HTERT RPE-1 (cell line): ENCODE results near the gene MBP.
"Not testable (repeated sequence)": the region's sequence is repeated elsewhere in the genome, so short reads cannot be mapped to it uniquely, and the experiment has no call there.

ENCODE experiments used
- in situ Hi-C: fragments of 300-500 bp; cut with MboI; formaldehyde crosslinking; loops from 4 replicates; pipeline ENCODE4 v1.14.3; 2020; ENCODE audit warnings: low sequenced_read_pairs

MBP gene

DNA sequence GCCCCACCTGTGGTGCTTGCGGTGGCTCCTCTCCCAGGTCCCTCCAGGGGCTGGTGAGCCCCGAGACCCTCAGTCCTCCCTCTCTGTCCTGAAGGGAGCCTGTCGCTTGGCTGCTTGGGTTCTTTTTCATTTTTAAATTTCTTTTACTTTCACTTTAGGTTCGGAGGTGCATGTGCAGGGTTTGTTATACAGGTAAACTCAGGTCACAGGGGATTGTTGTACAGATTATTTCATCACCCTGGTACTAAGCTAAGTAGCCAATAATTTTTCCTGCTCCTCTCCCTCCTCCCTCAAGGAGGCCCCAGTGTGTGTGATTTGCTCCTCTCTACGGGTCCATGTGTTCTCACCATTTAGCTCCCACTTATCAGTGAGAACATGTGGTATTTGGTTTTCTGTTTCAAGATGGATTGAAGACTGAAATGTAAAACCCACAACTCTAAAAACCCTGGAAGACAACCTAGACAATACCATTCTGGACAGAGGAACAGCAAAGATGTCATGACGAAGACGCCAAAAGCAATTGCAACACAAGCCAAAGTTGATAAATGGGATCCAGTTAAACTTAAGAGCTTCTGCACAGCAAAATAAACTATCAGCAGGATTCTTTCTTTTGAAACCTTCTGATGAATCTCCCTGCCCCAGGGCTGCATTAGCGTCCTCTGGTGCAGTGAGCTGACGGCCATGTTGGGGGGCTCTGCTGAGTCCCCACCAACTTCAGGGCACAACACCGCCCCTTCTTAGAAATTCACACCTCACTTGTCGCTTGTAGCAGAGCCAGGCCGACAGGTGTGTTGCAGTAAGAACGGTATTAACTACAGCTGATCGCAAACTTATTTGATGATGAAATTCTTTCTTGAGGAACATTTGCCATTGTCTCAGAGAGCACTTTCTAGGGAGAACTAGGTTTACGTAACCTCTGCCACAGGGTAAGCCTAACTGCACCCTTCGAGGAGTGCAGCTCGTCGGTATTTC, 174.9 kb downstream of the MBP start:
- in situ Hi-C loops: no loop called here

DNA sequence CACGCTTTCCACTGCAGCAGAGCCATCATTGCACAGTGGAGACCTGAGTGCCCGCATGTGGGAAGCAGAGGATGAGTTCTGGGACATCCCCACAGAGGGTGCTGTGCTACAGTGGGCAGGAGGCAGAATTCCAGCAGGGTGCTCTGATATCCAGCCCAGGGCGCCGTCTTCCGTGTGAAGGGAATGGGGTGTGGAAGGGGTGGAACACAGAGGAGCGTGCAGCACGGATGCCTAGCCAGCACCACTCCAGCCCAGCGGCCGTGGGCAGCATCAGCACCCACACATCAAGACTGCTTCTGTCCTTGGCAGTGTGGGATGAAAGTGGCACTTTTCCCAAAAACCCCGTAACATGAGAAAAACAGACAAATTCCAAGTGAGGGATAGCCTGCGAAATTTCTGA, 175.9 kb downstream of the MBP start:
- in situ Hi-C loops: no loop called here

DNA sequence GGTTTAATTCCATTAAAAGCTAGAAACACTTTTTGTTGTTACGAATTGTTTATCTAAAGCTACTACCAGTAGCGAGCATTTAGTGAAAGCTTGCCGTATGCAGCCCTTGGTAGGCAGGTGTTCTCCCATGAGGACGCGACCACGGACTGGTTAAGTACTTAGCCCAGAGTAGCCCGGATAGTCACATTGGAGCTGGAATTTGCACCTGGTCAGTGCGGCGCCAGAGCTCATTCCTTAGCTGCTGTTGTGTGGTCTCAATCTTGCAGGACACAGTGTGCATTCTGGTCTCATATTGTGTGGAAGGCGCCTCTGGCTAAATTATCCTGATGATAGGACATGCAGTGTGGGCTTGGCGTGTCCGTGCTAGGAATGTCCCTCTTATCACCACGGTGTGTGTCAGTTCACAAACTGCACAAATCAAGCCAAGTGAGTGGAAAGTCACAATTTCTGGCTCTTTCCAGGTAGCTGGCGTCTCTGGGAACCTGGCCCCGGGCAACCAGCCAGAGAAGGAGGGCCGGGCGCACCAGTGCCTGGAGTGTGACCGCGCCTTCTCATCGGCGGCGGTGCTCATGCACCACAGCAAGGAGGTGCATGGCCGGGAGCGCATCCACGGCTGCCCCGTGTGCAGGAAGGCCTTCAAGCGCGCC, 176.9 kb downstream of the MBP start:
- in situ Hi-C loops: no loop called here

DNA sequence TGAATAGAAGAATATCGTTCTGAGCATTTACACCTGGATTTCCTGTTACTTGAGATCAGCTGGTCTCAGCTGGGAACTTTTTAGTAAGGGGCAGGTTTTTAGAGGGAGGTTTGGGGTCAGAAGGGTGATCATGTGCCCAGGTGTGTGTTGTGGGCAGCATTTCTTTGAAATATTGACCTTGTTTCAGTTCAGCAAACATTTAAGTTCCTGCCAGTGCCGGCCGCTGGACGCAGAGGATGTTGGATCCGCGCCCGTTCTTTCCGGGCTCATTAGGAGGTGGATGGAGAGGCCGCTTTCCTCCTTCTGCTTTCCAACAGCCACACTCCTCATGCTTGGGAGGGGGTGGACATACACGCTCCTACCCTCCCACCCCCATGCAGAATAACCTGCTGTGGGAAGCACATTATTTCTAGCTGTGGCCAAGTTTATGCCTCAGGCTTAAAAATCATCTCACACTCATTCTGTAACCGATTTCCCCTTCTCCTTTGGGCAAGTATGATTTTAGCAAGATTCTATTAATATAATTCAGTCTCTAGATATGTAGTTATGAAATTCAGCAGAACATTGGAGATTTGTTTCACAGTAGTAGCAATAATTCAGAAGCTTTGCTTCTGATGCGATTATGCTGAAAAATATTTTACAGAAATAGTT, 178.9 kb downstream of the MBP start:
- in situ Hi-C loops: no loop called here

- in situ Hi-C loops: no loop called here
Observed at GRCh38 chr18:76953156-76953555, 179.4 kb downstream of the MBP start.

GRCh38 chr18:76952747-76953146, 179.8 kb downstream of the MBP start:
- in situ Hi-C loops: no loop called here

DNA sequence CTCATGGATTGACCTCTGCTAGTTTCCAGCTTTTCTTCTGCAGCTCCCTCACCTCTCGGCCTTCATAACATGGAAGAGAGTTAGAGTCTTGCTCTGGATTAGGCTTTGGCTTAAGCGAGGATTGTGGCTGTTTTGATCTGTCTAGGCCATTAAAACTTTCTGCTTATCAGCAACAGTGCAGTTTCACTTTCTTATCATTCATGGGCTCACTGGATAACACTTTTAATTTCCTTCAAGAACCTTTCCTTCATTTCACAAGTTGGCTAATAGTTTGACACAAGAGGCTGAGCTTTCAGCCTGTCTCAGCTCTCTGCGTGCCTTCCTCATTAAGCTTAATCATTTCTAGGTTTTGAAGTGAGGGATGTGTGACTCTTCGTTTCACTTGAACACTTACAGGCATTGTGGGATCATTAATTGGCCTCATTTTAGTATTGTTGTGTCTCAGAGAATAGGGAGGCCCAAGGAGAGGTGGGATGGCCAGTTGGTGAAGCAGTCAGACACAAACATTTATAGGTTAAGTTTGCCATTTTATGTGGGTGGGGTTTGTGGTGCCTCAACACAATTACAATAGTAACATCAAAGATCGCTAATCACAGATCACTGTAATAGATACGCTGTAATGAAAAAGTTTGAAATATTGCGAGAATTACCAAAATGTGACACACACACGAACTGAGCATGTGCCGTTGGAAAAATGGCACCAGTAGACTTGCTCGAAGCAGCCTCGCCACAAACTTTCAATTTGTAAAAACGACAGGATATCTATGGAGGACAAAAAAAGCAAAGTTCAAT, 180.9 kb downstream of the MBP start:
- in situ Hi-C loops: no loop called here

DNA sequence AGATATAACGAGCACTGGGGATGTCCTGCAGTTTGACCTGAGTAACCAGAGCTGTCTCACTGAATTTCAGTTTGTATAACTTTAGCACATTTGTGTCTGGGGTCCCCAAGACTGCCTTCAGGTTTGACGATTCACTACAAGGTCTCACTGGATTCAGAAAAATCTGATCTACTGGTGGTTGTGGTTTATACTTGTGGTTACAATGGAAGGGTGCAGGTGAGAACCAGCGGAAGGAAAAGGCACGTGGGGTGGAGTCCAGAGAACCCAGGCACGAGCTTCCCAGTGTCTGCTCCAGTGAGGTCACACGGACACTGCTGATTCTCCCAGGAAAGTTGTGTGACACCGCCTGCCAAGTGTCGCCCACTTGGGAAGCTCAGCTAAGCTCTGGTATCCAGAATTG, 184.2 kb downstream of the MBP start:
- in situ Hi-C loops: no loop called here

DNA sequence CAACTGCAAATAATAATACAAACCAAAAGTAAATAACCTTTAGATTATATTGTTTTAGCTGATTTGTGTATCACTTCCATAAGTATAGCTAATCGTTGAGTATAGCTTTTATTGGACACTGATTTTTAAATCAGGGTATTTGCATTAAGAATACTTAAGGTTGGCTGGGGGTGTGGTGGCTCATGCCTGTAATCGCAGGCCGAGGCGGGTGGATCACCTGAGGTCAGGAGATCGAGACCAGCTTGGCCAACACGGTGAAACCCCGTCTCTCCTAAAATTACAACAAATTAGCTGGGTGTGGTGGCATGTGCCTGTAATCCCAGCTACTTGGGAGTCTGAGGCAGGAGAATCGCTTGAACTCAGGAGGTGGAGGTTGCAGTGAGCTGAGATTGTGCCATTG, 188.2 kb downstream of the MBP start:
- in situ Hi-C loops: not testable (repeated sequence)

GRCh38 chr18:76943542-76944339, 188.8 kb downstream of the MBP start:
- in situ Hi-C loops: no loop called here

DNA sequence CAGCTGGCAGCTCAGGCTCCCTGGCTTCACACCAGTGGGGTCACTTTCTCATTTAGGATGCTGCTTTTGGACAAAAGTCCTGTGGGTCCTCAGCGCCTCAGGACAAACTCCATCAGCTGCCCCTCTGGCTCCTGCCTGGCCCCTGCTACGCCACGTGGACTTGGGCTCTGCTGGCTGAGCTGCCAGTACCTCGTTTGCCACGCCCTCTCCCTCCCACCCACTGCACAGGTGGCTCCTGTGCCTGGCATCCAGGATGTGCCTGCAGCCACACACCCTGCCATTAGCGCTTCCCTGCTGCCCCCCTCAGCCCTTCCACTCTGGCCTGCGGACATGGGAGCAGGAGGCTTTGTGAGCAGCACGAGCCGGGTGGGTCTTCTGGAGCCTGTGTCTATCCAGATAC, 191.3 kb downstream of the MBP start:
- in situ Hi-C loops: no loop called here

- in situ Hi-C loops: no loop called here
Observed at GRCh38 chr18:76938619-76939018, 194.0 kb downstream of the MBP start.

DNA sequence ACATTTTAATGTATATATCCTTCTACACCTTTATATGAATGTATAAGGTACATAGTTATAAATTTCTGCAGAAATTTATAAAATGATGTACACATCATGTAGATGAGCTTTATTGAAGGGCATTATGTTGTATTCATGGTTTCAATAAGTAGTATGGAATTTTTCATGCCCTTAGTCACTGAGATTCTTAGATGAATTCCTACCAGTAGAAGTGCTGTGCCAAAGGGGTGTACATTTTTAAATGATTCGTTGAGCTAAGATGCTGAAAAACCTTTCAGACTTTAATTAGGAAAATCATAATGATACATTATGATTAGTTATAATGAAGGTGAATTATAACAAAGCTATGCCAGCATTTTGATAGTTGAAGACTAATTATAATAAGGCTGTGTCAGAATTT, 195.0 kb downstream of the MBP start:
- in situ Hi-C loops: no loop called here

GRCh38 chr18:76936877-76937276, 195.7 kb downstream of the MBP start:
- in situ Hi-C loops: no loop called here

DNA sequence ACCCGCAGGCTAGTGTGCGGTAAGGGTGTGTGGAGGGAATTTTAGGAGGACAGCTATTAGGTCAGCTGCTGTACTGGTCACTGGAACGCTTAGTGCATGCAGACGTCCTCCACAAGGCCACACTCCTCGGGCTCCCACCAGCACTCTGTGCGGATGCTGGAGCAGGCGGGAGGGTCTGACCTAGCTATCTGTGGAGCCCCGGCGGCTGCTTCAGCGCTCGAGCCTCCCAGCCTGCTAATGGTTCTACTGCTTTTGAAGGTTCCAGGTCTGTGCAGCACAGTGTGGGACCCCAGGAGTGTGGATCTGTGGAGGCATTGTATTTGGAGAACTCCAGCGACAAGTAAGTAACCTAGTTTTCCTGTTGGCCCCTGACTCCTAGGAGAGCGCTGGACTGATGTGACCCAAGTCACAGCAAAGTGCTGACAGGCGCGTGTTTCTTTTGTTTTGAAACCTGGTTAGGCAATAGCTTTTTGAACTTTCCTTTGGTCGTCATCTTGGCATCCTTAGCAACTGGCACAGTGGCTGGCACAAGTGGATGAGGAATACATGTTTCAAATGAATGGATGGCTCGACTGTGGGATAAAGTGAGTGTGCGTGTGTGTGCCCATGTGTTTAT, 196.8 kb downstream of the MBP start:
- in situ Hi-C loops: no loop called here

DNA sequence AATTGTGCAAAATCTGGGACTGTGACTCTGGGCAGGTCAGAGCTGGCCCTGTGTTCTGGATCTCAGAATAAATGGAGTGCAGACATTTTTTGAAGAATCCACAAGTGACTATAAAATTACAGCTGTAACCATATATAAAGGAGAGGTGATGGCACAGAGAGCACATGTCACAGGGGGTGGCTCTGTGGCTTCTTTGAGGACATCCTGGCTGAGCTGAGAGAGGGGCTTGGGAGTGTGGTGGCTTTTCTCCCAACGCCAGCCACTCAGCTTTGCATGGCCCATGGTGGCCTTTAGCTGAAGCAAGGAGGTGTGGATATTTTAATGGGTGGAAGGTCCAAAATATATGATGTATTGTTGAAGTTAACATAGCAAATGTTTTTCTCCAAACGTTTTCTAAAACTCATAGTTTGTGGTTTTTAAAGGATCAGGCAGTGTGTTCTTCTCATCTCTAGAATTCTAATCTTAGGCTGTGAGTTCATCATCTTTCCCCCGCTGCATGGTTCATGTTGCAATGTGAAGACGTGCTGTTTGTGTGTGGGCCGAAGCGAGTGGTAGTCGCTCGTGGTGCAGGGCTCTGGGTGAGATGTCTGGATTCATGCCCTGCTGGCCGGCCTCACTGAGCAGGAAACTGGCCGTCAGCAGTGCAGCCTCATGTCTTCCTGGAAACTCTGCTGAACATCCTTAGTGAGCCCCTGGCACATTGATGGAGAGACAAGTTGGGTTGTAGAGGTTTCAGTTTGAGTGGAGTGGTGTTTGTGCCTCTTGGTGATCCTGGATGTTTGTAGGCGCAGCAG, 200.4 kb downstream of the MBP start:
- in situ Hi-C loops: no loop called here

DNA sequence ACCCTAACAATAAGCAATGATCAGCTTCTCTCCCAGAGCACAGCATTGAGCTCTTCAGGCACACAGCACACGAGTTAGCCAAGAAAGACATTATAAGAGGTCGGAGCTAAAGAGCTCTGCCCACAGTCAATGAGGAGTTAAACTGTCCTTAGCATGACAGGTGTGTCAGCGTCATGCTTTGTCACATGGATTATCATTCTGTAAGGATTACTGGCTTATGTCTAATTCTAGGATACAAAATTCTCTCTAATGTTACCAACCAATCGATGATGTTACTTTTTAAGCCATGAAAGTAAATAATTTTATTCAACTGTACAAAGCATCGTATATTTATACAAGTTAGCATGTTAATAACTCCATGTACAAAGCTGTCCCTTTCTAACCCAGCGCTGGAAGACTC, 201.4 kb downstream of the MBP start:
- in situ Hi-C loops: no loop called here
